Measurements from ENCODE around the gene ST7. TPM values are rescaled to one million over a fixed set of nuclear protein-coding genes. Genes with fewer than 3 reads are reported as not detected.

The ST7 gene
- total and polyA plus RNA-seq, 7 donors, result 5.3 to 37.7 (median 19.0) TPM

DNA sequence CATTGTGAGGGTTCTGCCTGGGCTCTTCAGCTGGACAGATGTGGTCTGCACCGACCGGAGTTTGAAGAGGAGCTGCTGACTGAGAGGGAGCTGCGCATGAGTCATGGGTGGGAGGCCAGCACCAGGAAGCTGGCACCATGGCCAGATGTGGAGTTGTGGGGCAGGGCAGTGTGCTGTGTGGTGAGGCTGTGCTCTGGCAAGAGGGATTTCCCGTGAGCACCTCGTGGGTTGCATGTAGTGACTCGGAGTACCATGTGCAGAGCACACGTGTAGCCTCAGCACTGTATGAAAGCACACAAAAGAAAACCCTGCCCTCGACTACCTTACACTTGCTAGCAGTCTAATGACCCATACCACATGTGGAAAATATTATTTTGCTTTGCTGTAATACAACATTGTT lies 266.2 kb downstream of the ST7 start:
- Histone ChIP-seq H3K36me3 (peaks cover 0 to 39% (median 4%) of the 10 kb centered on the region in 4 donors), H3K27me3 (no peaks in the 10 kb centered on the region), H3K4me1 (no peaks in the 10 kb centered on the region), H3K27ac (no peak overlapping the region), H3K9me3 (no peaks in the 10 kb centered on the region), H3K4me3 (no peak overlapping the region)
- TF ChIP-seq EP300 (IDR thresholded peaks at IDR 0.05), result no peak
- no peak for TF ChIP-seq POLR2A (IDR thresholded peaks at IDR 0.05)
- no peak for TF ChIP-seq POLR2AphosphoS5 (IDR thresholded peaks at IDR 0.05)
- TF ChIP-seq, protein P1, sequence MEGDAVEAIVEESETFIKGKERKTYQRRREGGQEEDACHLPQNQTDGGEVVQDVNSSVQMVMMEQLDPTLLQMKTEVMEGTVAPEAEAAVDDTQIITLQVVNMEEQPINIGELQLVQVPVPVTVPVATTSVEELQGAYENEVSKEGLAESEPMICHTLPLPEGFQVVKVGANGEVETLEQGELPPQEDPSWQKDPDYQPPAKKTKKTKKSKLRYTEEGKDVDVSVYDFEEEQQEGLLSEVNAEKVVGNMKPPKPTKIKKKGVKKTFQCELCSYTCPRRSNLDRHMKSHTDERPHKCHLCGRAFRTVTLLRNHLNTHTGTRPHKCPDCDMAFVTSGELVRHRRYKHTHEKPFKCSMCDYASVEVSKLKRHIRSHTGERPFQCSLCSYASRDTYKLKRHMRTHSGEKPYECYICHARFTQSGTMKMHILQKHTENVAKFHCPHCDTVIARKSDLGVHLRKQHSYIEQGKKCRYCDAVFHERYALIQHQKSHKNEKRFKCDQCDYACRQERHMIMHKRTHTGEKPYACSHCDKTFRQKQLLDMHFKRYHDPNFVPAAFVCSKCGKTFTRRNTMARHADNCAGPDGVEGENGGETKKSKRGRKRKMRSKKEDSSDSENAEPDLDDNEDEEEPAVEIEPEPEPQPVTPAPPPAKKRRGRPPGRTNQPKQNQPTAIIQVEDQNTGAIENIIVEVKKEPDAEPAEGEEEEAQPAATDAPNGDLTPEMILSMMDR (IDR thresholded peaks at IDR 0.05), result no peak
- WGBS, 2 donors, result 94 to 95% methylated on average over 8 of the region's 8 CpGs
- intact Hi-C loops (cut with DNase I), result no loop called here
- no peak for DNase-seq

DNA sequence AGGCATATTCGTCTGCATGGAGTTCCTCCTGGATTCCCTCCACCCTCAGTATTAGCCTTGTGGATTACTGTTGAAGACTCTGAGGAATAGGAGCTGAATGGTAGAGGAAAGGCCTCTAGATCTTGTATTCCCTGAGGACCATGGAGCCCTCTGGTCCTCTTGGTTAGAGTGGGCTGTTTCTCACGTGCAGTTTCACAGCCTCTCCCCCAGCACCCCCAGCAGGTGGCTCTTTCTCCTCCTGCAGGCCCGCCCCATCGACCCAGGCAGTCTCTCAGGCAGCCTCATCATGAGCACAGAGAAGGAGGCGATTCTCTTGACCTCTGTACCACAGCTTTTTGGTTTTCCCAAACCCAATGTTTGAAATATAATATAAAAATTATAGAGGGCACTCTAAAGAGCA lies 267.5 kb downstream of the ST7 start:
- Histone ChIP-seq H3K27me3 (no peaks in the 10 kb centered on the region), H3K4me1 (no peaks in the 10 kb centered on the region), H3K27ac (no peak overlapping the region), H3K9me3 (no peaks in the 10 kb centered on the region), H3K4me3 (no peak overlapping the region), H3K36me3 (peaks cover 0 to 48% (median 4%) of the 10 kb centered on the region in 4 donors)
- 72 to 80% methylated on average over 5 of the region's 5 CpGs for WGBS, 2 donors
- TF ChIP-seq POLR2AphosphoS5 (IDR thresholded peaks at IDR 0.05) (no peak), EP300 (IDR thresholded peaks at IDR 0.05) (no peak), POLR2A (IDR thresholded peaks at IDR 0.05) (no peak)
- TF ChIP-seq, protein P1 (IDR thresholded peaks at IDR 0.05), result no peak
- intact Hi-C loops (cut with DNase I), result no loop called here
- no peak for DNase-seq

DNA sequence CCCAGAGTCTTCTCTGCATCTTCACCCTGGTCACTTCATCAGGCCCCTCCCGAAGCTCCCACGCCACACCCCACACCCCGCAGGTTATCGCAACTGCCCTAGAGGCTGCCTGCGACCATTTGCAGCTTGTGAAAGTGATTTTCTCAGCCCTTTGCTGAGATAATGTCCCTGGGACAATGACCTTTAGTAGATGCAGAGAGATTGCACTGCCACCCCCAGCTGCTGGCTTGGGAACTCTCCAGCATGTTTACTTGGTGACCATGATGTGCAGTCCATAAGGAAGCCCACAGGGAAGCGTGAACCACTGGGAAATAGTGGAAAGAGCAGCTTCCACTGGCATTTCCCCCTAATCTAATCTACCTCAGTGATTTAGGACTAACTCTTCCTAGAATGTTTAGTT lies 272.2 kb downstream of the ST7 start:
- H3K4me1 ChIP-seq, result no peaks in the 10 kb centered on the region
- H3K9me3 ChIP-seq, result no peaks in the 10 kb centered on the region
- DNase-seq, result no peak
- no peak overlapping the region for H3K27ac ChIP-seq
- intact Hi-C loops (cut with DNase I), result no loop called here
- TF ChIP-seq POLR2A (IDR thresholded peaks at IDR 0.05) (no peak), EP300 (IDR thresholded peaks at IDR 0.05) (no peak), POLR2AphosphoS5 (IDR thresholded peaks at IDR 0.05) (no peak)
- TF ChIP-seq, protein P1 (IDR thresholded peaks at IDR 0.05), result no peak
- no peaks in the 10 kb centered on the region for H3K27me3 ChIP-seq
- WGBS, 2 donors, result 95% methylated on average over 6 of the region's 6 CpGs
- no peak overlapping the region for H3K4me3 ChIP-seq
- H3K36me3 ChIP-seq, result peaks cover 0 to 34% (median 4%) of the 10 kb centered on the region in 4 donors

DNA sequence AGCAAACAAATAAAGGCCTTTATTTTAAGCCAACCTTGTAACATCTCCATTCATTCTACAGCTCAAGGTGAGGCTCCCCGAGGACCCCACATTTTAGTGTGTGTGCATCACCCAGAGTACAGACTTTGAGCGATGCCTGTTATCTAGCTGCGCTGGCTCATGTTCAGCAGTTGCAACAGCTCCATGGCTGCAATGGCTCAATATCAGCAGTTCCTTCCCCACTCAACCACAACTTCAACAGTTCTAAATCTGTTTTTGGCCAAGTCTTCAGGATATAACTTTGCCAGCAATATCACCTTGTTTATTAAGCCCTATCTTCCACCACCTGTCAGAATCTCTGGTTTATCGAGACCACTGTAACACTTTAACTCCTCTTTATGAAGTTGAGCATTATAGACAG lies 273.8 kb downstream of the ST7 start:
- WGBS, 2 donors, result 84 to 91% methylated on average over 4 of the region's 4 CpGs

More for the DNA sequence above, 273.8 kb downstream of the ST7 start:
- Histone ChIP-seq H3K4me3 (no peak overlapping the region), H3K36me3 (peaks cover 0 to 21% (median 4%) of the 10 kb centered on the region in 4 donors), H3K27ac (no peak overlapping the region), H3K9me3 (no peaks in the 10 kb centered on the region), H3K4me1 (no peaks in the 10 kb centered on the region), H3K27me3 (no peaks in the 10 kb centered on the region)
- no peak for DNase-seq
- intact Hi-C loops (cut with DNase I), result no loop called here
- TF ChIP-seq POLR2AphosphoS5 (IDR thresholded peaks at IDR 0.05) (no peak), EP300 (IDR thresholded peaks at IDR 0.05) (no peak), POLR2A (IDR thresholded peaks at IDR 0.05) (no peak)
- TF ChIP-seq, protein P1 (IDR thresholded peaks at IDR 0.05), result no peak

Data from sigmoid colon (tissue), 7 donors.